SK-N-SH treated with all-trans-retinoic acid at 6 μM for 48 hours (cell line): Measurements from ENCODE around the gene GLRX5.
A peak's percentile ranks its signal among the peaks of the same experiment; 100 is the strongest.

Source experiments
- ATAC-seq: fragments of 200-7000 bp; cut with Tn5 transposase; 3 replicates; pipeline ENCODE4 v1.9.1; 2020; ENCODE audit warnings: mild to moderate bottlenecking, moderate library complexity
- ARNTL ChIP-seq: fragments of 450-650 bp; formaldehyde crosslinking; IDR thresholded peaks from 2 replicates; pipeline ENCODE4 v1.5.0; 2020; ENCODE audit warnings: low read depth, mild to moderate bottlenecking, moderate library complexity, borderline replicate concordance
- BACH2 ChIP-seq: fragments of 250-450 bp; sonication (Bioruptor Pico); IDR thresholded peaks from 2 replicates; pipeline ENCODE4 v1.9.0; 2021; ENCODE audit warnings: mild to moderate bottlenecking, borderline replicate concordance
- CREB5 ChIP-seq: fragments of 250-450 bp; sonication (Bioruptor Pico); IDR thresholded peaks from 2 replicates; pipeline ENCODE4 v1.5.1; 2020; ENCODE audit warnings: low read depth, mild to moderate bottlenecking, moderate library complexity
- CSDC2 ChIP-seq: fragments of 250-450 bp; sonication (Bioruptor Pico); IDR thresholded peaks from 2 replicates; pipeline ENCODE4 v1.5.0; 2020; ENCODE audit warnings: mild to moderate bottlenecking, moderate library complexity
- CSRNP3 ChIP-seq: fragments of 250-450 bp; sonication (Bioruptor Pico); IDR thresholded peaks from 2 replicates; pipeline ENCODE4 v1.5.1; 2021; ENCODE audit warnings: mild to moderate bottlenecking, moderate library complexity
- ESRRG ChIP-seq: fragments of 250-450 bp; sonication (Bioruptor Pico); IDR thresholded peaks from 2 replicates; pipeline ENCODE4 v1.6.1; 2021; ENCODE audit warnings: mild to moderate bottlenecking
- GLIS3 ChIP-seq: fragments of 250-450 bp; sonication (Bioruptor Pico); IDR thresholded peaks from 2 replicates; pipeline ENCODE4 v1.5.0; 2020; ENCODE audit warnings: mild to moderate bottlenecking, moderate library complexity
- ISL1 ChIP-seq: fragments of 250-450 bp; sonication (Bioruptor Pico); IDR thresholded peaks from 2 replicates; pipeline ENCODE4 v2.1.2; 2022; ENCODE audit warnings: mild to moderate bottlenecking, moderate library complexity
- OSR1 ChIP-seq: fragments of 250-450 bp; sonication (Bioruptor Pico); IDR thresholded peaks from 2 replicates; pipeline ENCODE4 v1.8.0; 2022; ENCODE audit warnings: moderate library complexity, mild to moderate bottlenecking, inconsistent platforms
- PPARA ChIP-seq: fragments of 250-450 bp; sonication (Bioruptor Pico); IDR thresholded peaks from 2 replicates; pipeline ENCODE4 v1.5.0; 2020; ENCODE audit warnings: mild to moderate bottlenecking, borderline replicate concordance
- RARB ChIP-seq: fragments of 250-450 bp; sonication (Bioruptor Pico); IDR thresholded peaks from 2 replicates; pipeline ENCODE4 v1.8.0; 2021; ENCODE audit warnings: mild to moderate bottlenecking, moderate library complexity
- SNAI2 ChIP-seq: fragments of 250-450 bp; sonication (Bioruptor Pico); IDR thresholded peaks from 2 replicates; pipeline ENCODE4 v1.5.0; 2020; ENCODE audit warnings: mild to moderate bottlenecking, moderate library complexity
- TCF4 ChIP-seq: fragments of 250-450 bp; sonication (Bioruptor Pico); IDR thresholded peaks from 2 replicates; pipeline ENCODE4 v1.8.0; 2021; ENCODE audit warnings: mild to moderate bottlenecking, moderate library complexity, borderline replicate concordance
- TOX ChIP-seq: fragments of 250-450 bp; sonication (Bioruptor Pico); IDR thresholded peaks from 2 replicates; pipeline ENCODE4 v1.8.0; 2021; ENCODE audit warnings: mild to moderate bottlenecking, moderate library complexity, borderline replicate concordance
- TSHZ2 ChIP-seq: fragments of 250-450 bp; sonication (Bioruptor Pico); IDR thresholded peaks from 2 replicates; pipeline ENCODE4 v1.5.0; 2020; ENCODE audit warnings: mild to moderate bottlenecking, moderate library complexity
- ZC3H10 ChIP-seq: fragments of 250-450 bp; sonication (Bioruptor Pico); IDR thresholded peaks from 2 replicates; pipeline ENCODE4 v1.5.1; 2021; ENCODE audit warnings: mild to moderate bottlenecking, moderate library complexity
- ZFP3 ChIP-seq: fragments of 250-450 bp; sonication (Bioruptor Pico); IDR thresholded peaks from 2 replicates; pipeline ENCODE4 v1.5.0; 2020; ENCODE audit warnings: mild to moderate bottlenecking, moderate library complexity
- ZFP30 ChIP-seq: fragments of 450-650 bp; formaldehyde crosslinking; IDR thresholded peaks from 2 replicates; pipeline ENCODE4 v1.5.0; 2022; ENCODE audit warnings: mild to moderate bottlenecking, moderate library complexity
- ZNF565 ChIP-seq: fragments of 450-650 bp; formaldehyde crosslinking; conservative IDR thresholded peaks from 2 replicates; pipeline ENCODE4 v1.5.0; 2020; ENCODE audit warnings: low read depth, mild to moderate bottlenecking, moderate library complexity
- ZNF70 ChIP-seq: fragments of 450-650 bp; formaldehyde crosslinking; IDR thresholded peaks from 2 replicates; pipeline ENCODE4 v1.5.0; 2020; ENCODE audit warnings: mild to moderate bottlenecking, moderate library complexity
- ZNF8 ChIP-seq: fragments of 450-650 bp; formaldehyde crosslinking; IDR thresholded peaks from 2 replicates; pipeline ENCODE4 v1.5.0; 2020; ENCODE audit warnings: mild to moderate bottlenecking, moderate library complexity
- TF ChIP-seq, protein P1 (sequence below): fragments of 250-450 bp; sonication (Bioruptor Pico); IDR thresholded peaks from 2 replicates; pipeline ENCODE4 v1.8.0; 2021; ENCODE audit warnings: low read depth, mild to moderate bottlenecking, moderate library complexity, borderline replicate concordance
- TF ChIP-seq, protein P2 (sequence below): fragments of 250-450 bp; sonication (Bioruptor Pico); IDR thresholded peaks from 2 replicates; pipeline ENCODE4 v1.8.0; 2020; ENCODE audit warnings: mild to moderate bottlenecking, moderate library complexity, borderline replicate concordance

GLRX5 gene

DNA sequence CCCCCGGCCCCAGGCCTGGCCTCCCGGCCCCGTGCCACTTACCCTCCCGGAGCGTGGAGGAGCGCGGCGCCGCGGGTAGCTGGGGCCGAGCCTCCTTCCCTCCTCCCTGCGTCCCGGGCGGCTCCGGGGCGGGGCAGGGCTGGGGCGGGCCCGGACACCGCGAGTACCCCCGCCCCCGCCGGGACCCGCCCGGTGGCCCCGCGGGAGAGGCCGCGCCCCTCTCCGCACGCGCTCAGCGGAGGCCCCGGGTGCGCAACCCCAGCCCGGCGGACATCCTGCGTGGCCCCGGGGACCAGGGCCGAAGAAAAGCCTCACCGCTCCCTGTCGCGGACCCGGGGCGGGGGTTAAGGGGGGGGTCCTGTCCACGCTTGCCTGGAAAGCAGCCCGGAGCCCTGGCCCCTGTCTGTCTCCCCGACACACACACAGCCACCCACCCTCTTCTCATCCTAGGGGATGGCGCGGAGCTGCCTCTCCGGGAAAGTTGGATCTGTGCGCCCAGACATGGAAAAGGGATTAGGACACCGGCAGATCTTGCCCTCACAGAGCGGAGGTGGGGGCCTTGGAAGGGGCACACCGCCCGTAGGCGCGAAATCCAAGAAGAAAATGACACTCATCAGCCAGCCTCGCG, 18.2 kb upstream of the GLRX5 start, which contains the start of gene SYNE3:
Gene SYNE3 (minus strand): TSS at position 97 of the 628 bp plus-strand sequence. CDS start 40,829 bp downstream, outside the sequence.
- peak; percentile 81 for ATAC-seq
- TF ChIP-seq PPARA (no peak), OSR1 (CRISPR knock-in tag) (no peak), TOX (CRISPR knock-in tag) (no peak), CSDC2 (no peak), ISL1 (CRISPR knock-in tag) (no peak), ZFP30 (CRISPR knock-in tag) (no peak), ZNF70 (CRISPR knock-in tag) (no peak), CREB5 (no peak), CSRNP3 (no peak), RARB (CRISPR knock-in tag) (no peak), ARNTL (CRISPR knock-in tag) (no peak), ZNF8 (CRISPR knock-in tag) (no peak), GLIS3 (CRISPR knock-in tag) (no peak), TCF4 (CRISPR knock-in tag) (no peak), ZC3H10 (CRISPR knock-in tag) (no peak), SNAI2 (CRISPR knock-in tag) (no peak), ZFP3 (no peak)
- TF ChIP-seq, protein P1, sequence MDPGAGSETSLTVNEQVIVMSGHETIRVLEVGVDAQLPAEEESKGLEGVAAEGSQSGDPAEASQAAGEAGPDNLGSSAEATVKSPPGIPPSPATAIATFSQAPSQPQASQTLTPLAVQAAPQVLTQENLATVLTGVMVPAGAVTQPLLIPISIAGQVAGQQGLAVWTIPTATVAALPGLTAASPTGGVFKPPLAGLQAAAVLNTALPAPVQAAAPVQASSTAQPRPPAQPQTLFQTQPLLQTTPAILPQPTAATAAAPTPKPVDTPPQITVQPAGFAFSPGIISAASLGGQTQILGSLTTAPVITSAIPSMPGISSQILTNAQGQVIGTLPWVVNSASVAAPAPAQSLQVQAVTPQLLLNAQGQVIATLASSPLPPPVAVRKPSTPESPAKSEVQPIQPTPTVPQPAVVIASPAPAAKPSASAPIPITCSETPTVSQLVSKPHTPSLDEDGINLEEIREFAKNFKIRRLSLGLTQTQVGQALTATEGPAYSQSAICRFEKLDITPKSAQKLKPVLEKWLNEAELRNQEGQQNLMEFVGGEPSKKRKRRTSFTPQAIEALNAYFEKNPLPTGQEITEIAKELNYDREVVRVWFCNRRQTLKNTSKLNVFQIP = no peak
- TF ChIP-seq, protein P2, sequence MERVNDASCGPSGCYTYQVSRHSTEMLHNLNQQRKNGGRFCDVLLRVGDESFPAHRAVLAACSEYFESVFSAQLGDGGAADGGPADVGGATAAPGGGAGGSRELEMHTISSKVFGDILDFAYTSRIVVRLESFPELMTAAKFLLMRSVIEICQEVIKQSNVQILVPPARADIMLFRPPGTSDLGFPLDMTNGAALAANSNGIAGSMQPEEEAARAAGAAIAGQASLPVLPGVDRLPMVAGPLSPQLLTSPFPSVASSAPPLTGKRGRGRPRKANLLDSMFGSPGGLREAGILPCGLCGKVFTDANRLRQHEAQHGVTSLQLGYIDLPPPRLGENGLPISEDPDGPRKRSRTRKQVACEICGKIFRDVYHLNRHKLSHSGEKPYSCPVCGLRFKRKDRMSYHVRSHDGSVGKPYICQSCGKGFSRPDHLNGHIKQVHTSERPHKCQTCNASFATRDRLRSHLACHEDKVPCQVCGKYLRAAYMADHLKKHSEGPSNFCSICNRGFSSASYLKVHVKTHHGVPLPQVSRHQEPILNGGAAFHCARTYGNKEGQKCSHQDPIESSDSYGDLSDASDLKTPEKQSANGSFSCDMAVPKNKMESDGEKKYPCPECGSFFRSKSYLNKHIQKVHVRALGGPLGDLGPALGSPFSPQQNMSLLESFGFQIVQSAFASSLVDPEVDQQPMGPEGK (CRISPR knock-in tag) = no peak

DNA sequence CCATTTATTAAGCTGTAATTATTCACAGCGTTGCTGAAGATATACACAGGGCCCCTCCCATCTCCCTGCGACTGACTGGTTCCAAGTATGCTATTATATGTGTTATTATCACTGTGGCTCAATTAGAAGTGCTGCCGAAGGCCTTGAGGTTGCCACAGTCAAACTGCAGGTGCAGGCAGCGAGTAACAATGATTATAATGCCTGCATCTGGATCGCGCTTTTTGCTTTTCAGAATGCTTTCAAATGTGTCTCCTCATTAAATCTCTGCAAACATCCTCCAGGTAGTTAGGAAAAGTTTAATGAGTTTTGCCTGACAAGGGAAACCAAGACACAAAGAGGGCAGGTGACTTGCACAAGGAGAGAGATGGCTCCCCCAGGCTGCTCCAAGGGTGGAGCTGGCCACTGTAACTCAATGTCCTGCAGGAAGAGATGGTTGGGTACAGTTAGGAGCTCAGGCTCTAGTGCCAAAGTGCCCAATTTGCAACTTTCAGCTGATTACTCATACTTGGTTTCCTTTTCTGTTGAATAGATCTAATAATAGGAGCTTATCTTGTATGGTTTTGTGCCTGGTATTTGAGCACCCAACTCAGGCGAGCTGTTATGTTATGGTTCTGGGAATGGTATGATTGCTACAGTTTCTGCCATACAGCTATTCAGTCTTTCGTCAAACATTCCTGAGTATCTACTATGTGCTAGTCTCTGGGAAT, 16.7 kb upstream of the GLRX5 start:
- no peak for TF ChIP-seq GLIS3 (CRISPR knock-in tag)
- TF ChIP-seq ZFP3 = no peak
- no peak for TF ChIP-seq SNAI2 (CRISPR knock-in tag)
- TF ChIP-seq ZFP30 (CRISPR knock-in tag) = no peak
- TF ChIP-seq, protein P2 (CRISPR knock-in tag) = no peak
- TF ChIP-seq TSHZ2 (CRISPR knock-in tag) = no peak
- TF ChIP-seq ESRRG (CRISPR knock-in tag) = no peak
- no peak for TF ChIP-seq BACH2 (CRISPR knock-in tag)
- no peak for TF ChIP-seq PPARA
- no peak for TF ChIP-seq CSDC2
- no peak for TF ChIP-seq ZNF565 (CRISPR knock-in tag)
- TF ChIP-seq, protein P1 = no peak
- TF ChIP-seq ZNF8 (CRISPR knock-in tag) = no peak
- no peak for TF ChIP-seq ZNF70 (CRISPR knock-in tag)
- no peak for TF ChIP-seq ISL1 (CRISPR knock-in tag)
- TF ChIP-seq TOX (CRISPR knock-in tag) = no peak
- TF ChIP-seq ZC3H10 (CRISPR knock-in tag) = no peak
- TF ChIP-seq ARNTL (CRISPR knock-in tag) = no peak
- no peak for TF ChIP-seq RARB (CRISPR knock-in tag)
- no peak for ATAC-seq
